ENCODE data around the gene ABHD12B.
A peak's percentile ranks its signal among the peaks of the same experiment; 100 is the strongest.
"Not testable (repeated sequence)": the region's sequence is repeated elsewhere in the genome, so short reads cannot be mapped to it uniquely, and the experiment has no call there.

Gene ABHD12B

GRCh38 chr14:50839048-50839447, 32.8 kb upstream of the ABHD12B start:
- DNase-seq, result no peak

DNA sequence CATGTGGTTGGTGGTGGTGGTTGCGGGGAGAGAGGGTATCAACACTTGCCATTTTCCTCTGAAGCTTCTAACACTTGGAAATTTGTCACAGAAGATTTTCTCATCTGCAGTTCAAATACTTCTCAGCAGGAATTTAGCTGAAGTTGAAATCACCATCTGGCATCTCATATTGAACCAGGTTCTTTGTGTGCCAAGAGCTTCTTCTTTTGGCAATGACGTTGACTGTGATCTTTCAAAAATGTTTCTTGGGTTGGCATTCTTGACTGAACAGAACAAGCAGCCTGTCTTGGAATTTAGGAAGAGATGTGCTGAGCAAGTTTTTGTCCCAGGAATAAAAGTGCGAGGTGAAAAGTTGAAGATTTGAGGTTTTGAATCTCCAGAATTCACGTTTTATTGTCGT, 32.2 kb upstream of the ABHD12B start:
- no peak for DNase-seq

DNA sequence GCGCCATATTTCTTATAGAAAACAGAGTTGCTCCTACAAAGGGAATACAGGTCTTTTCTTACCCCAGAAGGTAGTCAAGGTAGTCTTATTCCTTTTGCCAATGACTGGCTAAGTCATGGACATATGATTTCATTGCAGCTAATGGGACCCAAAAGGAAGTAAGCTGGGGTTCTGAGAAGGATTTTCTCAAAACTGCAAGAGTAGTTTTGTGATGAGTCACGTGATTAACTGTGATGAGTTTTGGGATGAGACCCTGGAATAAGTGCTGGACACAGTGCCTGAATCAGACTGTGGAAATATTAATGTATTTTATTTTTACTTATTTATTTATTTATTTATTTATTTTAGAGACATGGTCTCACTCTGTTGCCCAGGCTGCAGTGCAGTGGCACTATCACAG, 27.5 kb upstream of the ABHD12B start:
- DNase-seq, result no peak

DNA sequence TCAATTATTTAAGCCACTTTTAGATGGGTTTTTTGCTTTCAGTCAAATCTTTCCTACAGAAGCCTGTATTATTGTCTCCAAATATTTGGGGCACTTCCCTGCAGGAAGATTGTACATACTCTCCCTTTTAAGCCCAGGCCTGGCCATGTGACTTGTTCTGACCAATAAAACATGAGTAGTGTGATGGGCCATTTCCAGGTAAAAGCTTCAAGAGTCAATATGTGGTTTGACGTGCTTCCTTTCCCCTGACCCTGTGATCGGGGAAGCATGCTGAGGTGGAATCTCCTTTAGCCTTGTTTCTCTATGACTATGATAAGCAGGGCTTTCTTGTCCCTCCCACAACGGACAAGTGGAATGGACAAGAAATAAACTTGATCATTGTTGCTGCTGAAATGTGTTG, 26.7 kb upstream of the ABHD12B start:
- DNase-seq, result no peak

- DNase-seq, result no peak
Measured at GRCh38 chr14:50846226-50846880, 25.5 kb upstream of the ABHD12B start.

DNA sequence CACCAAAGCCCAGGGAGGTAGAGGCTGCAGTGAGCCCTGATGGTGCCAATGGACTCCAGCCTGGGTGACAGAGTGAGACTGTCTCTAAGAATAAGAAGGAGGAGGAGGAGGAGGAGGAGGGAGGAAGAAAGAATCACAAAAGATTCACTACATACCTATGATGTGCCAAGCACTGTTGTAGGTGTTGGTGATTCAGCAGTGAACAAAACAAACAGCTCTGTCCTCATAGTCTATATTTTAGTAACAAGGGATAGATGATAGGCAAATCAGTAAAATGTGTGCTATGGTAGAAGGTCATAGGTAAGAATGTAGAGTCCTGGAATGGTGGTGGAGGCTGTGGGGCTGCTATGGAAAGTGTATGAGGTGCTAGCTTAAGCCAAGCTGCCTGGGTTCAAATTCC, 18.0 kb upstream of the ABHD12B start:
- DNase-seq, result no peak

DNA sequence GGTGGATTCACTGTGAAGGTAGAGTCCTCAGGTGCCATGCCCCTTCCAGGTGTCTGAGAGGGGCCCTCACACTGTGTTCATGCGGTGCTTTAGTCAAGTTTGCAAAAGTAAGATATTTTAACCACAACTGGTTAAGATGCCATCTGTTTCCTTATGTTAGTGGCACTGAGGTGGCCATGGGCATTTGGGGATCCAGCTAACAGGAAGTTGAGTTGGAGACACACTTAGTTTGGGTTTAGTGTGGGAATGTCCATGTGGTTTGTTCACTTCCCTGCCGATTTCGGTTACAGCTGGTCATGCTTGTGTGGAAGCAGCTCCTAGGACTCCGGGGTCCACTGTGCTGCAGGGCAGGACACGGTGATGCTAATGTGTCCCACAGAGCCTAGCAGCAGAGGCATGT, 17.3 kb upstream of the ABHD12B start:
- DNase-seq, result no peak

DNA sequence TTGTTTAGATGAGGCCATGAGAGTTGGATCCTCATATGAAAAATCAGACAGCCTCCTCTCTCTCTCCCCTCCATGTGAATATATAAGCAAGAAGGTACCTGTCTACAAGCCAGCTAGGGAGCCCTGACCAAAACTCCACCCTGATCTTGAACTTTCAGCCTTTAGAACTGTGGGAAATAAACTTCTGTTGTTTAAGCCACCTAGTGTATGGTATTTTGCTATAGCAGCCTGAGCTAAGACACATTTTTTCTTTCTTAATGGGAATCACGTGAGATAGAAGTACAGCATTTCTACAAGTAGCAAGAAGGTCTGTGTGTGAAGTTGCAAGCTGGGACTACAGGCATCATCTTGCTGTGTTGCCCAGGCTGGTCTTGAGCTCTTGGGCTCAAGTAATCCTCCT, 16.3 kb upstream of the ABHD12B start:
- no peak for DNase-seq

DNA sequence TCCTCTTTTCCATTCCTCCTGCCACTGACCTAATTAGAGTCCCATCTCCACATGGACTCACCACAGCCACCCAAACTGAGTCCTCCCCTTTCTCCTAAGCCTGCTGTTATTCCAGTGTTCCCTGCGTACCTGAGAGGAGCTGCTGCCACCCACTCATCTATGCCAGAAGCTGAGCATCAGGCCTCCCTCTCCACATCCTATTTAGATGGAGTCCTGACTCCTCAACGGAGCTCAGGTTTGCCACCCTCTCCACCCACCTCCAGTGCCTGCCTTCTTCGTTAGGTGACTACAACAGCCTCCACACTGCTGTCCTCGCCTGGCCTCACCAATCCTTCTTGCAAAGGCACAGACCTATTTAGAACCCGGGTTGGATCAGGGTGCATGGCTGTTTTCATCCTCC, 15.2 kb upstream of the ABHD12B start:
- no peak for DNase-seq

DNA sequence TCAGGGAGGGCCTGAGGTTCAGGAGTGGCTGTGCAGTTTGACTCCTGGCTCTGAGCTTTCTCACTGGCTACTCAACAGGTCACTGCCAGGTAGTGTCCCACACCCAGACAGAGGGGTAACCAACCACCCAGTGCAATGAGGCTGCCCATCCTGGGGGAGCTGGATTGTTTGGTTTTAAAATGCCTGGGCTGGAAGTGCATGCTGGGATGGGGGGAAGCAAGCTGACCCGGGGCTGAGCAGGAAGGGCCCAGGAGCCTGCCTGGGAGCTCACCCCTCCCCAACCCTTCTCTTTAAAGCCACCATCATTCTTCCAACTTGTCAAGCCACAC, 12.6 kb upstream of the ABHD12B start:
- no peak for DNase-seq

DNA sequence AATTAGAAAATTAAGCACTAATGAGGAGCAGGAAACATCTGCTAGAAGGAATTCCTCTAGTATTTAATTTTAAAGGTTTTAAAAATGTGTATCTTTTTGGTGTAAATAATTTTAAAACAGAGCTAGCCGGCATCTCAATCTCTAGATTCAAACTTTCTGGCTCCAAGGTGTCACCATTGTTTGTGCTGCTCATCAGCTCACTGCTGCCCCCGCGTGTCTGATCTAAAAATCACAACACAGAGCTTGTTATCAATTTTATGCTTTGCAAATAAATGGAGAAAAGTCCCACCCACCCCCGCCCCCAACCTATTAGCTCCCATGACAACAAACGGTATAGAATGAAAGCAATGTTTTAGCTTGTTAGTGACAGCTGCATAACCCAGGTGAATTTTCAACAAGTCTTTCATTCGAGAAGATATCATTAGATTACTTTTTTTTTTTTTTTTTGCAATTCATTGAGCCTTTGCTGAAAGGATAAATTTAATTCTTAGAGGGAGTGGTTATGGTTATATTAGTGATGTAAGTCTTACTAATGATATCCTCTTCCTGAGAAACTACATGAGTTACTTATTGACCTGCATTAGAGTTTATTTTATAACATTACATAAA, 11.3 kb upstream of the ABHD12B start:
- DNase-seq, result peak; percentile 91 to 98 (median 97)

DNA sequence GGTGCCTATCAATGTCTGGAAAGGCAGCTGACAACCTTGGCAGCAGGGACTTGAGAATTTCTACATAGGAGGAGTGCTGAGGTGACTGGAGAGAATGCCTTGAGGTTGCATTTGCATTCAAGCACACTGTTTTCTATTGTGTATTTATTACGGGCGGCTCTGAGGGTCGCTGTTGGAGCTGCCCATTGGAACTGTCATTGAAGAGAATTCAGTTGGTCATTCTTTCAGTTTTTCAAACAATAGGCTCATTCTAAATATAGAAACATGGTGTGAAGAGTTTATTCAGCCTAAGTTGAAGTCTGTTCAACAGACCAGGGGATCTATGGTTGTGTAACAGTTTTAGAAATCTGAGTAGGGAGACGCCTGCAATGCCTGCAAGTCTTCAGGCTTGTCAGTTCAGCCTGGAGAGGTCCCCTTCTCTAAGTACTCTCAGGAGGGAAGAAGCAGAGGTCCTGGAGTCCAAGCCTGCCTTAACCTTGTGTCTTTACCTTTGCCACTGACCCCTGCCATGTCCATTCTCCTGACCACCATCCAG, 9.8 kb upstream of the ABHD12B start:
- no peak for DNase-seq

GRCh38 chr14:50864237-50864636, 7.6 kb upstream of the ABHD12B start:
- DNase-seq, result no peak

DNA sequence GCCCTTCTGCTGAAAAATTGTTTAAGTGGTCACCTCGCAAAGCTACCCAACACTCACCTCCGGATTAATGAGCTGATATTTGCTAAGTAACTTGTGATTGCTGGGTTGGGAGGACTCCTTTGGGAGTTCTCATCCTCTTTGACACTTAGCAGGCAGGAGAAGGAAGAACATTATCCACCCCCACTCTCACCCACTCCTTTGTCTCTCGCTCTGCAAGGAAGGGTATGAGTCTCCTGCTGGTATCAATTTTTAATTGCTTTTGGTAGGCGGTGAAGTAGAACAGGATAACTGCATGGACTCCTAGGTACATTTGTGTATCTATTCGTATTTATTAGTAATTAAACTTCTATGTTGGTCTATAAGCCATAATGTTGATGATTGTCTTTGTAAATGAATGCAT, 6.9 kb upstream of the ABHD12B start:
- no peak for DNase-seq

GRCh38 chr14:50865391-50866076, 6.3 kb upstream of the ABHD12B start:
- no peak for DNase-seq

DNA sequence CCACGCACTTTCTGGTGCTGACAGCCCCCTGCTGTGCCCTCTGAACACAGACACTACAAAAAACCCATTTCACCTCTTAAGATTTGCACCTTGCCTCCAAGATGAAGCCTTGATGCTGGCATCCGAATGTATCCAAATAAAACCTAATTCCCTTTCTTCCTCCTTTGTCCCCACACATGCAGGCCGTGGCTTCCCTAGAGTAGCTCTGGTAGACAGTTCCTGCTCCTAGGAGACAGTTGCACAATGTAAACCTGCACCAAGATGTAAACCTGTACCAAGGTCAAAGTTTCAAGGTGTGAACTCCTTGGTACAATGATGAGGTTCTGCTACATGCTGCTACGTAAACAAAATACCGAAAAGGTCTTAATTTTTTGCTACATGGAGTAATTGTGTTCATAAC, 625 bp upstream of the ABHD12B start:
- DNase-seq, result no peak

GRCh38 chr14:50874757-50875156, 2.9 kb downstream of the ABHD12B start:
- peak in 2 of 3 experiments; percentile 26 to 58 for DNase-seq

- DNase-seq, result no peak
Measured at GRCh38 chr14:50875359-50876070, 3.7 kb downstream of the ABHD12B start.

DNA sequence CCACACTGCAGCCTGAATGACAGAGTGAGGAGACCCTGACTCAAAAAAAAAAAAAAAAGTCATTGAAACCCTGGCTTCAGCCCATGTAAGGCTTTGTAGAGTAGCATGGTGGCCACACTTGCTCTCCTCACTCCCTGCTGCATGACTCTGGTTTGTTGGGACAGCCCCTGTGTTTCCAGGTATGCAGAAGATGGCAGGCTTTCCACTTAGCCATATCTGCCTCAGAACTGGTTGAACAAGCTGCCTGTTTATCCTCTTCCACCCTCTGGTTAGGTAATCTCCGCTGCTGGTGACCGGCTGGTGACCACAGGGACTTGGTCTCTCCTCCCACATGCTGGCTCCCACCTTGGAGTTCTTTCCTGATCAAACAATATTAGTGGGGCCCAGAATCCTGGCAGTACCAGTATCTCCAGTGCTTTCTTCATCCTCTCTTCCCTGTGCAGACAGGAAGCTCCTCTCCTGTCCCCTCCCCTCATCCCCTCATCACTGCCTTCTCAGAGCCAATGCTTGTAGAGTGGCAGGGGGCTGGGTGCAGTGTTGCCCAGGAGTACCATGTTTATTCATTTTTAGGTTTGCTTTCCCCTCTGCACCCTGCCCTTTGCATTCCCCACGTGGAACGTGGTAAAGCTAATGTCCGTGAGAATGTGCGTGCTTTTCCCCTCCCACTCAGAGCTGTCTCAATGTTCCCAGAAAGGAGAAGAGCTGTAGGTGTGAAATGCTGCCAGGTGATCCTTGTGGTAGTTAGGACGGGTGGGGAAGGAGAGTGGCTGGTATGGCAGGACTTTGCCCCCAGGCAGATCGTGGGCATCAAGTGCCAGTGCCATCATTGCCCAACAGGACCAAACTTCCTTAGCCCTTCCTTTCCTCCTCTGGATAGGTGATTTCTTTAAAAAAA, 11.3 kb downstream of the ABHD12B start:
- no peak for DNase-seq

DNA sequence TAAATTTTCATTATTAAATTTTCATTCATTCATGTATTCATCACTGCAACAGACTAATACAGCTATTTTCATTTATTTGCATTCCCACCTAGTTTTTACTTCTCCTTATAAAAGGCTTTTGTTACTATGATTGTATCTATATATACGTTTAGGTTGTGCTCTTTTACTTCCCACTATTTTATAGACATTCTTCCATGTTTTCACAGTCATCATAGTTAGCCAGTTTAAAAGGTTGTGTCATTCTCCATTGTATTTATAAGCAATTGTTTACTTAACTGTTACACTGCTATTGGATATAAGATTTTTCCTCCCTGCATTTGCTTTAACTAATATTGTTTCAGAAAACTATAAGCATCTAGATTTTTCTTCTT, 12.0 kb downstream of the ABHD12B start:
- DNase-seq, result no peak

- no peak for DNase-seq
Measured at GRCh38 chr14:50887476-50887875, 15.6 kb downstream of the ABHD12B start.

DNA sequence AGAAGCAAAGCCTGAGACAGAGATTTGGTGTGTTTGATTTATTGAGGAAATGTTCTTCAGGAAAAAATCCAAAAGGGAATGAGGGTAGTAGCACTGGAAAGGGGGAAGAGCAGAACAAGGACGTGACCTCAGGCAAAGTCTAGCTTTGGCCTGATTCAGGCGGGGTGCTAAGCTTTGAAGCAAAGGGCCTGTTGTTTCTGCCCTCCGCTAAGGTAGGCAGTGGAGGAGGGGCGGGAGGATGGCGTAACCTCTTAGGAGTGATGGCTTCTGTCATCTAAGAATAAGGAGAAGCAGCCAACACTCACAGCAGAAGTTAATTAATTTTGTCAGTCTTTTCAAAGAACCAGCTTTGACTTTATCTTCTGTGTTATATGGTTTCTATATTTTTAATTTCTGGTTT, 20.4 kb downstream of the ABHD12B start:
- no peak for DNase-seq

GRCh38 chr14:50896421-50896820, 24.6 kb downstream of the ABHD12B start:
- DNase-seq, result not testable (repeated sequence)

Data from NCI-H1417 (cell line).